KBM-7 (cell line): ENCODE data around the gene ZDHHC20.

ENCODE experiments used
- DNase-seq: peaks from one replicate; pipeline ENCODE4 v3.0.0-alpha.2; 2015
- in situ Hi-C: fragments of 300-500 bp; cut with MboI; formaldehyde crosslinking; loops from 2 replicates; pipeline ENCODE4 v1.14.3; 2020; ENCODE audit warnings: low sequenced_read_pairs, low pct_unique_long_range_greater_than_20kb, mixed read lengths

The ZDHHC20 gene

GRCh38 chr13:21371011-21371410, 88.1 kb downstream of the ZDHHC20 start:
- in situ Hi-C loops = no loop called here
- no peak for DNase-seq

- DNase-seq = no peak
- in situ Hi-C loops = no loop called here
Observed at GRCh38 chr13:21365574-21365973, 93.5 kb downstream of the ZDHHC20 start.

- no peak for DNase-seq
- in situ Hi-C loops = no loop called here
Observed at GRCh38 chr13:21364916-21365315, 94.2 kb downstream of the ZDHHC20 start.

- DNase-seq = no peak
- in situ Hi-C loops = no loop called here
Observed at GRCh38 chr13:21364357-21364756, 94.7 kb downstream of the ZDHHC20 start.

GRCh38 chr13:21362741-21363140, 96.4 kb downstream of the ZDHHC20 start:
- DNase-seq = no peak
- in situ Hi-C loops = no loop called here

GRCh38 chr13:21361706-21362105, 97.4 kb downstream of the ZDHHC20 start:
- in situ Hi-C loops = no loop called here

GRCh38 chr13:21361123-21361522, 98.0 kb downstream of the ZDHHC20 start:
- DNase-seq = no peak
- in situ Hi-C loops = no loop called here

More at GRCh38 chr13:21361706-21362105, 97.4 kb downstream of the ZDHHC20 start:
- DNase-seq = no peak

GRCh38 chr13:21360463-21360862, 98.6 kb downstream of the ZDHHC20 start:
- in situ Hi-C loops = no loop called here
- no peak for DNase-seq

- in situ Hi-C loops = no loop called here
- no peak for DNase-seq
Observed at GRCh38 chr13:21359855-21360254, 99.2 kb downstream of the ZDHHC20 start.

GRCh38 chr13:21355304-21355703, 103.8 kb downstream of the ZDHHC20 start:
- DNase-seq = no peak
- in situ Hi-C loops = no loop called here

GRCh38 chr13:21354721-21355120, 104.4 kb downstream of the ZDHHC20 start:
- DNase-seq = no peak
- in situ Hi-C loops = no loop called here

GRCh38 chr13:21348488-21349120, 110.5 kb downstream of the ZDHHC20 start:
- no peak for DNase-seq
- in situ Hi-C loops = no loop called here

GRCh38 chr13:21347753-21348318, 111.3 kb downstream of the ZDHHC20 start:
- in situ Hi-C loops = no loop called here
- no peak for DNase-seq

- in situ Hi-C loops = no loop called here
- peak; percentile 50 for DNase-seq
Observed at GRCh38 chr13:21344662-21345176, 114.4 kb downstream of the ZDHHC20 start.

GRCh38 chr13:21343659-21344058, 115.4 kb downstream of the ZDHHC20 start:
- in situ Hi-C loops = no loop called here
- DNase-seq = no peak

- DNase-seq = no peak
- in situ Hi-C loops = no loop called here
Observed at GRCh38 chr13:21342699-21343442, 116.2 kb downstream of the ZDHHC20 start.

- no peak for DNase-seq
- in situ Hi-C loops = no loop called here
Observed at GRCh38 chr13:21341637-21342422, 117.3 kb downstream of the ZDHHC20 start.

- DNase-seq = no peak
- in situ Hi-C loops = no loop called here
Observed at GRCh38 chr13:21338639-21339278, 120.3 kb downstream of the ZDHHC20 start.

- in situ Hi-C loops = no loop called here
Observed at GRCh38 chr13:21338156-21338555, 120.9 kb downstream of the ZDHHC20 start.

More at GRCh38 chr13:21338156-21338555, 120.9 kb downstream of the ZDHHC20 start:
- no peak for DNase-seq
